OCI-LY3 (cell line): ENCODE results near the gene SARDH.

Experiments
- H2AFZ ChIP-seq: fragments of 200-600, 300-600 bp; shearing (Covaris generic); 2 replicates; pipeline ENCODE4 v1.6.0; 2014; ENCODE audit warnings: antibody characterized with exemption, low read depth, low read length
- H3K27ac ChIP-seq: fragments of 200-600, 300-600 bp; sonication (generic); 2 replicates; pipeline ENCODE4 v1.5.1; 2014; ENCODE audit warnings: mild to moderate bottlenecking, low read length, moderate library complexity, mixed read lengths
- H3K27me3 ChIP-seq: fragments of 200-600, 300-600 bp; sonication (generic); 2 replicates; pipeline ENCODE4 v1.6.1; 2014; ENCODE audit warnings: low read depth, low read length, mixed read lengths
- H3K36me3 ChIP-seq: fragments of 200-600, 300-600 bp; sonication (generic); replicated peaks from 2 replicates; pipeline ENCODE3; 2014; ENCODE audit warnings: low read depth, low read length, mixed read lengths
- H3K4me1 ChIP-seq: fragments of 300-600, 200-600 bp; sonication (generic); 2 replicates; pipeline ENCODE4 v1.6.1; 2014; ENCODE audit warnings: low read length, mixed read lengths
- H3K4me2 ChIP-seq: fragments of 200-600, 300-600 bp; sonication (generic); 2 replicates; pipeline ENCODE4 v1.6.1; 2014; ENCODE audit warnings: low read length, mixed read lengths
- H3K4me3 ChIP-seq: fragments of 300-600, 200-600 bp; sonication (generic); 2 replicates; pipeline ENCODE4 v1.5.1; 2014; ENCODE audit warnings: antibody characterized with exemption, mild to moderate bottlenecking, low read length, moderate library complexity
- H3K79me2 ChIP-seq: fragments of 300-600, 200-600 bp; shearing (Covaris generic); 2 replicates; pipeline ENCODE4 v1.6.1; 2014; ENCODE audit warnings: mild to moderate bottlenecking, low read length, mixed read lengths
- H3K9ac ChIP-seq: fragments of 300-600, 200-600 bp; shearing (Covaris generic); 2 replicates; pipeline ENCODE4 v1.6.0; 2014; ENCODE audit warnings: mild to moderate bottlenecking, low read length, moderate library complexity
- H3K9me3 ChIP-seq: fragments of 200-600, 300-600 bp; shearing (Covaris generic); 2 replicates; pipeline ENCODE4 v1.6.1; 2014; ENCODE audit warnings: low read length, mixed read lengths; ENCODE audit not compliant: insufficient read depth
- H4K20me1 ChIP-seq: fragments of 200-600, 300-600 bp; sonication (generic); 2 replicates; pipeline ENCODE4 v1.6.1; 2016; ENCODE audit warnings: low read length, mixed read lengths; ENCODE audit not compliant: insufficient read depth
- CTCF ChIP-seq: fragments of 200-600, 300-600 bp; sonication (generic); IDR thresholded peaks from 2 replicates; pipeline ENCODE4 v1.5.1; 2014; ENCODE audit warnings: antibody characterized with exemption, low read length, low read depth
- EZH2phosphoT487 ChIP-seq: fragments of 200-600 bp; shearing (Covaris generic); IDR thresholded peaks from 2 replicates; pipeline ENCODE4 v1.6.1; 2018; ENCODE audit warnings: antibody characterized with exemption, mixed run types, low read depth

The SARDH gene

GRCh38 chr9:133742849-133743444 is 4.8 kb upstream of the SARDH start:
- Histone ChIP-seq H3K4me3 (no peak overlapping the region), H3K79me2 (no peaks in the 10 kb centered on the region), H3K27ac (no peak overlapping the region), H2AFZ (no peak overlapping the region), H4K20me1 (no peaks in the 10 kb centered on the region), H3K4me2 (no peak overlapping the region), H3K27me3 (peaks cover 14% of the 10 kb centered on the region; the same call in 1 of the 2 replicates), H3K9ac (no peak overlapping the region), H3K4me1 (peaks cover 13% of the 10 kb centered on the region), H3K9me3 (no peaks in the 10 kb centered on the region), H3K36me3 (no peaks in the 10 kb centered on the region)
- TF ChIP-seq EZH2phosphoT487 (no peak), CTCF (peak; percentile 97)

GRCh38 chr9:133742251-133742650 is 4.1 kb upstream of the SARDH start:
- no peak for TF ChIP-seq EZH2phosphoT487
- TF ChIP-seq CTCF, result no peak
- Histone ChIP-seq H3K36me3 (no peaks in the 10 kb centered on the region), H3K4me3 (no peak overlapping the region), H3K27me3 (peaks cover 15% of the 10 kb centered on the region), H4K20me1 (no peaks in the 10 kb centered on the region), H3K4me2 (no peak overlapping the region), H2AFZ (no peak overlapping the region), H3K9me3 (no peaks in the 10 kb centered on the region), H3K27ac (no peak overlapping the region), H3K79me2 (no peaks in the 10 kb centered on the region), H3K9ac (no peak overlapping the region), H3K4me1 (peaks cover 20% of the 10 kb centered on the region)

GRCh38 chr9:133741716-133742115 is 3.6 kb upstream of the SARDH start:
- H3K79me2 ChIP-seq, result no peaks in the 10 kb centered on the region
- H3K9me3 ChIP-seq, result no peaks in the 10 kb centered on the region
- H4K20me1 ChIP-seq, result no peaks in the 10 kb centered on the region
- H3K36me3 ChIP-seq, result no peaks in the 10 kb centered on the region
- peaks cover 16% of the 10 kb centered on the region for H3K27me3 ChIP-seq
- no peak overlapping the region for H3K9ac ChIP-seq
- H3K4me2 ChIP-seq, result no peak overlapping the region
- peaks cover 25% of the 10 kb centered on the region for H3K4me1 ChIP-seq
- H3K4me3 ChIP-seq, result no peak overlapping the region
- no peak overlapping the region for H2AFZ ChIP-seq
- TF ChIP-seq CTCF (no peak), EZH2phosphoT487 (no peak)
- no peak overlapping the region for H3K27ac ChIP-seq

- Histone ChIP-seq H3K4me2 (no peak overlapping the region), H3K4me1 (peaks cover 33% of the 10 kb centered on the region)
These were observed 2.8 kb upstream of the SARDH start for GRCh38 chr9:133740911-133741310.

More at GRCh38 chr9:133740911-133741310, 2.8 kb upstream of the SARDH start:
- Histone ChIP-seq H3K9me3 (no peaks in the 10 kb centered on the region), H4K20me1 (no peaks in the 10 kb centered on the region), H3K9ac (no peak overlapping the region), H3K79me2 (no peaks in the 10 kb centered on the region), H2AFZ (no peak overlapping the region), H3K4me3 (no peak overlapping the region), H3K27ac (no peak overlapping the region), H3K36me3 (no peaks in the 10 kb centered on the region), H3K27me3 (peaks cover 21% of the 10 kb centered on the region)
- TF ChIP-seq CTCF (no peak), EZH2phosphoT487 (no peak)
